Kidney glomerular epithelial cell (primary cell): Measurements from ENCODE around the gene RASA3.
"Not testable (repeated sequence)": the region's sequence is repeated elsewhere in the genome, so short reads cannot be mapped to it uniquely, and the experiment has no call there.

Experiments used
- DNase-seq: peaks from one replicate; lab custom pipeline; 2025; lab: John Stamatoyannopoulos, UW

The RASA3 gene

GRCh38 chr13:114114006-114114640, 18.3 kb downstream of the RASA3 start:
- no peak for DNase-seq

GRCh38 chr13:114113395-114113794, 19.0 kb downstream of the RASA3 start:
- DNase-seq = not testable (repeated sequence)

- no peak for DNase-seq
These were observed 19.5 kb downstream of the RASA3 start for GRCh38 chr13:114112826-114113322.

DNA sequence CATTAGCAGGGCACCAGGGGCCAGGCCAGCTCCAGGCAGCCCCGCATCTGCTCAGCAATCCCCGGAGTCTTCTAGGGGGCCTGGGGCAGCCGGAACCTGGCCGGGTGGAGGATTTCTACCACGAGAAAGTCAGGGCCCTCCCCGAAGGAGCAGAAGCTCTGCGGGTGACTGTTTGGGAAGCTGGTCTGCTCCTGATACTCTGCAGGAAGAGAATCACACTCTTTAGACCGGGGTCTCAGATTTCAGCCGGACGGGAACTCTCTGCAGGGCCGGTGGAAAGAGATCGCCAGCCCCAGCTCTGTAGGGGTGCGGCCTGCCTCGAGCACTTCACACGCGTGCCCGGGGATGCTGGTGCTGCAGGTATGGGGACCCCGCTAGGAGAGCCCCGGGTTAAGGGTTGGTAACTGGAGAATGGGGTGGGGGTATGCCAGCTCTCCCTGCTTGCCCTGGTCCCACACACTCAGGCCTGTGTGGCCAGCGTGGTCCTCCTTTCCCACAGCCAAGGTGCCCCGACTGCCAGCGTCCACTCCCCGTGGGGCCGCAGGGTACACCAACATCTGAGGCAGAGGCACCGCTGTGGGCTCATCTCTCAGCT, 20.1 kb downstream of the RASA3 start:
- no peak for DNase-seq

DNA sequence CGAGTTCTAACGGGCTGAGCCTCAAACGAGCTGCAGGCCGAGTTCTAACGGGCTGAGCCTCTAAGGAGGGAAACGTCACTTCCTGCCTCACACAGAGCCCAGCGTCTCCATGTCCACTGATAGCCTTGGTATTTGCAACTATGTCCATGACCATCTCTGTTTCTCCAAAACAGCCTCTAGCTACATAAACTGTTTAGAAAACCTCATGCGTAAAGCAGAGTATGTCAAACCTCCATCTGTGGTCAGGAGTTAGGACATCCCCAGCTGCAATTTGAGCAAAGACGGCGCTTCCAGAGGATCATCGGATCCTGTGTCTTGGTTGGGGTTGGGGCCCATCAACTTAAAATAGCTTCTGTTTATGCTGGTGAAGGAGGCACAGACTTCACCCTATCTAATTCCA, 20.8 kb downstream of the RASA3 start:
- no peak for DNase-seq

- DNase-seq = not testable (repeated sequence)
These were observed 21.6 kb downstream of the RASA3 start for GRCh38 chr13:114110830-114111189.

GRCh38 chr13:114110091-114110829, 22.2 kb downstream of the RASA3 start:
- DNase-seq = no peak

GRCh38 chr13:114109641-114110041, 22.8 kb downstream of the RASA3 start:
- DNase-seq = no peak

DNA sequence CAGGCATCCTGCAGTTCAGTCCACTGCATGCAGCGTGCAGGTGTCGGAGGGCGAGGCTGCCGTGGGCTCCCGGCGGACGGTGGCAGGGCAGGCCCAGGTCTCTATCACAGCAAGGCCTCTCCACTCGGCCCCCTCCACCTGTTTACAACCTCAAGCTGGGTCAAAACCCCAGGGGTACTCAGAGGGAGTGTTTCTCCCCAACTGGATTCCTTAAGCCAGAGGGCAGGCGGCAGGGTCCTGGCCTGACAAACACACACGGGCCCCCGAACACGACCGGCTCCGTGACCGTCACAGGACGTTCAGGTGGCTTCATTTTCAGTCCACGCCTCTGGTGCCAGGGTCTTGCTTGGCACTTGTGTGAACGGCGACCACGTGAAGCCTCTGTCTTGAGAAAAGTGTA, 23.5 kb downstream of the RASA3 start:
- no peak for DNase-seq

DNA sequence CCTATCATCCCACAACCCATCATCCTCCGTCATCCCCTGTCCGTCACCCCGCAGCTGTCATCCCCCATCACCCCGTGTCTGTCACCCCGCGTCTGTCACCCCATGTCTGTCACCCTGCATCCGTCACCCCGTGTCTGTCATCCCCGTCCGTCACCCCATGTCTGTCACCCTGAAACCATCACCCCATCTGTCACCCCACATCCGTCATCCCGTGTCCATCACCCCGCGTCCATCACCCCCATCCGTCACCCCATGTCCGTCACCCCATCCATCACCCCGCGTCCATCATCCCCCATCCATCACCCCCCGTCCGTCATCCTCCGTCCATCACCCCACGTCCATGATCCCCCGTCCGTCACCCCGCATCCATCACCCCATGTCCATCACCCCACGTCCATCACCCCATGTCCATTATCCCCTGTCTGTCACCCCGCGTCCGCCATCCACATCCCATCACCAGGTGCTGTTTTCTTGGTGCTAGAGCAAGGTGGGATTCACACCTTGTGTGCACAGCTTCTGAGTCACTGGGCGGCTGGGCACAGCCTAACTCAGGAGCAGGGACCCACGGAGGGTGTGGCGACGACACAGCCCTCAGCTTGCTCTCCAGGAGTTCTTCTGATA, 24.2 kb downstream of the RASA3 start:
- DNase-seq = no peak

DNA sequence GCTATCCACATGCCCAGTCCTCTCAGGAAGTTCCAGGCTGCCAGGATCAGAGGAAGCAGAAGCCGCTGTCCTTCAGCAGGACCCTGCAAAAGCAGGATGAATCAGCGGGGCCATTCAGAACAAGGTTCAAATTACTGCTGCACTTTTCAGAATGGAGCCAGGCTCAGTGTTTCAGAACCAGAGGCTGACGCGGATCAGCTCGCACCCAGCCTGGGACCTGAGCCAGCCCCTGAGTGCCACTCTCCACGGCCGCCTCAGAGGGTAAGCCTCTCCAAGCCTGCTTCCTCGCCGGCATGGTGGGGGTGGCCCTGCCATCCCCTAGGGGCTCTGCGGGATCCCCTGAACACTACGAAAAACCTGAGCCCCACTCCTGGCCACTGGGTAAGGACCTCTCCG, 24.7 kb downstream of the RASA3 start:
- no peak for DNase-seq

- no peak for DNase-seq
These were observed 25.3 kb downstream of the RASA3 start for GRCh38 chr13:114106991-114107685.

GRCh38 chr13:114106526-114106925, 25.9 kb downstream of the RASA3 start:
- DNase-seq = no peak

DNA sequence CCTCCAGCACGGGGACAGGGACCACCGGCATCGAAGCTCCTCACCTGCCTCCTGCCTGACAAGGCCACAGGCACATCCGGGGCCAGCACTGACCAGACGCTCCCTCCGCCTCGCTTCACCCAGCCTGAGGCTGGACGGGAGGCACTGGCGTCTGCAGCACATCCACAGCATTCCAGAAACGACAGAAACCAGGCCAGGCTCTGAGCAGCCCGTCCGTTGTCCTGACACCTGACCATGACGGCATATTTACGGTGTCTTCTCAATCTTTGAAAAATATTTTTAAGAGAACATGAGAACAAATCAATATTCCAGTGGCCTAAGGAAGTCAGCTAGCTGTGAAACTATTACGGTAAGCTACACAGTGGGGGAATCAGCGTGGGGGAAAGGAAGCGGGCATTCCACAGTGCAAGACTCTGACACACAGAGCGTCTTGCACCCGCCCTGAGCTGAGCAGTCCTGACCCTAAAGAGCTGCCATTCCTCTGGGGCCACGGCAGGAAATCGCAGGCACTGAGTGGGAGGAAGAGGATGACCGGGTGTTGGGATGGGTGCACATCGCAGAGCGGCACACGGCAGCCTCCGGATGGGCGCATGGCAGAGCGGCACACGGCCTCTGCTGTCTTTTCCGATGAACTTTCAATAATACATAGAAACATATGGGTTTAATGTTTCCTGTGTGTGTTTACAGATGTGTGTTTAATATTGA, 26.8 kb downstream of the RASA3 start:
- DNase-seq = no peak

DNA sequence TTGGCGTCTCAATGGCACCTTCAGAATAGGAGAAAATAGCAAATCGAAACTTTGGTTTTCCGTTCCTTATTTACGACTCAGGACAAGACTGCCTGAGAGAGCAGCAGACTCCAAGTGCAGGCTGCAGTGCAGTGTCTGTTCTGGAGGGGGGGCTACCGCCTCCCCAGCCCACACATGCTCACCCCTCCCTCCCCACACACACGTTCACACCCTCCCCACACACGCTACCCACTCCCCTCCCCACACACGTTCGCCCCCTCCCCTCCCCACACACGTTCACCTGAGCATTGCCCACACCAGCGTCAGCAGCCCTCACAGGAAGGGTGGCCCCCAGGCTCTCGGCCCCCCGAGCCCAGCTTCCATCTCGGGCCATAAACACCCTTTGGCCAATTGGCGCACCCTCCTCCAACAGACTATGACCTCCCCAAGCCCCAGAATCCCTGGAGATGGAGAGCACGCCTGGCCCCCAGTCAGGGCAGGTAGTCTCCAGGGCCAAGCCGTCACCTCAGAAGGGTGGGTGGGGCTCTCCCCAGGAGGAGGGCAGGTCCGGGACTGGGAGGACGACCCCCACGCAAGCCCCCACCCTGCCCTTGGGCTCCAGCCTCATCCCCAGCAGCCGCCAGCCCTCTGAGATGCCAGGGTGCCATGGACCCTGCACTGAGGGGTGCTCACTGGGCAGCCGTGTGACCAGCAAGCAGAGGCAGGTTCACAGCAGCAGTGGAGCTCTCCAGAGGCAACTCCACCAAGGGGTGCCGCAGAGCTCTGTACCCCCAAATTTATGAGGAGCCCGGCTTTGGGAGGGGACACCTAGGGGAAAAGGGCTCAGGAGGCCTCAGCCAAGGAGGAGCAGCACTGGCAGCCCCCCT, 27.5 kb downstream of the RASA3 start:
- DNase-seq = no peak

GRCh38 chr13:114103801-114104654, 28.4 kb downstream of the RASA3 start:
- DNase-seq = no peak

DNA sequence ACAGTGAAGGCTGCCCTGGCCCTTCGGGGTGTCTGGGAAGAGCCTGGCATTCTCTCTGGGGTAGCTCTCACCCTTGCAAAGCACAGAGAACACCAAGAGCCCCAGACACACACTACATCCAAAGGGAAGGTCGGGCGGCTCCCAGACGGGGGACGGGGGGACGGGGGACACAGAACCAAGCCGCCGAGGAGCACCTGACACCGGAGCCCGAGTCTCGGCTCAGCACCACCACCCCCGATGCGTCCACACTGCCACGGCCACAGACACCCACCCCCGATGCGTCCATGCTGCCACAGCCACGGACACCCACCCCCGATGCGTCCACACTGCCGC, 29.2 kb downstream of the RASA3 start:
- not testable (repeated sequence) for DNase-seq

GRCh38 chr13:114102521-114103288, 29.7 kb downstream of the RASA3 start:
- no peak for DNase-seq

GRCh38 chr13:114102131-114102520, 30.3 kb downstream of the RASA3 start:
- no peak for DNase-seq
